HG03354 (cell line): ENCODE measurements around the gene ALOX15B.
"Not testable (repeated sequence)": the region's sequence is repeated elsewhere in the genome, so short reads cannot be mapped to it uniquely, and the experiment has no call there.

Source experiments
- ATAC-seq: cut with Tn5 transposase; IDR thresholded peaks from one replicate; pipeline ENCODE4 v1.9.1; 2021; ENCODE audit warnings: mild to moderate bottlenecking; ENCODE audit not compliant: unreplicated experiment, poor library complexity, severe bottlenecking

ALOX15B gene

DNA sequence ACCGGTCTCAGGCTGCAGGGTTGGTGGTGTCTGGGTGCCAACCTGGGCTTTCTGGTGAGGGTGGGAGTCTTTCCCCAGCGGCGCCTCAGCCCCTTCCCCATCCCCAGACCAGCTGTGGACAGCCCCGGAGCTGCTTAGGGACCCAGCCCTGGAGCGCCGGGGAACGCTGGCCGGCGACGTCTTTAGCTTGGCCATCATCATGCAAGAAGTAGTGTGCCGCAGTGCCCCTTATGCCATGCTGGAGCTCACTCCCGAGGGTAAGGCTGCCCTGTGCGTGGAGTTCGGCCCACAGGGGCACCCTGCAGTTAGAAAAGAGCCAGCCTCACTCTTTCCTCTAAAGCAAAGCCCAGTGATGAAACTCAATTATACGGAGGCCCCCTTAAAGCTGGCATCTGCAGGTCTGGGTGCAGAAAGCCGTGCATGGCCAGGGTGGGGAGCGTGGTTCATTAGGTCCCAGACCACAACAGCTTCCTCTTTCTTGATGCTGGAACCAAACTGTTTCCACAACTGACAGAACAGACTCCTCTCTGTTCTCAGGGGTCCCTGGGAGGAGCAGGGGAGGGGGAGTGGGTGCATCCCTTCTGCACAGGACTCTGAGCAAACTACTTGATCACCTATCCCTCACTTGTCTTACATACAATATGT, 25.7 kb upstream of the ALOX15B start:
- no peak for ATAC-seq

DNA sequence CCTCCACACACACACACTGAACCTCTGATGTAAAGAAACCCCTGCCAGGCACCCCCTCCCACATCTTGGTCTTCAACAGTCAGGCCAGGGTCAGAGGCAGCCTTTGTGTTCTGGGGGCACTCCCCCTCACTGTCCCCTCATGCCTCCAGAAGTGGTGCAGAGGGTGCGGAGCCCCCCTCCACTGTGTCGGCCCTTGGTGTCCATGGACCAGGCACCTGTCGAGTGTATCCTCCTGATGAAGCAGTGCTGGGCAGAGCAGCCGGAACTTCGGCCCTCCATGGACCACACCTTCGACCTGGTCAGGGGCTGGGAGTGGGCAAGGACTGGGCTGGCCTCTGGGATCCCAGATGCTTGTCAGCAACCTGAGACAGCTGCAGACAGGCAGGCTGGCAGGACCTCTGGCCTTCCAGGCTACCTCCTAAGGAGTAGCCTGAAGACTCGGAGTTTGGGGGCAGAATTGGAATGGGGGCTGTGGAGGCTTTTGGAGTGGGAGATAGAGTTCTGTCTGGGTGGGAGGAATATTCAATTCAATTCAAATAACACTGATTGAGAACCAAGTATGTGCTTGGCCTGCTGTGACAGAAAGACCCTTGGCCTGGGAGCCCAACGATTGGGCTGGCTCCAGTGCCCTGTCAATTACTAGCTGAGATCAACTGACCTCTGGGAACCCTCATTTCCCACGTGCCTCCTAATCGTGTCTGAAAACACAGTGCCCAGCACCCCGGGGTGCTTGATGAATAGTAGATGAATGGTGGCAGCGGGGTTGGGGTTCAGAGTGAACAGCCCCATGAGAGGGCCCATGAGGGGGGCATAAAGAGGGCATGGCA, 24.9 kb upstream of the ALOX15B start:
- ATAC-seq: no peak

GRCh38 chr17:8014558-8014850, 24.4 kb upstream of the ALOX15B start:
- no peak for ATAC-seq

DNA sequence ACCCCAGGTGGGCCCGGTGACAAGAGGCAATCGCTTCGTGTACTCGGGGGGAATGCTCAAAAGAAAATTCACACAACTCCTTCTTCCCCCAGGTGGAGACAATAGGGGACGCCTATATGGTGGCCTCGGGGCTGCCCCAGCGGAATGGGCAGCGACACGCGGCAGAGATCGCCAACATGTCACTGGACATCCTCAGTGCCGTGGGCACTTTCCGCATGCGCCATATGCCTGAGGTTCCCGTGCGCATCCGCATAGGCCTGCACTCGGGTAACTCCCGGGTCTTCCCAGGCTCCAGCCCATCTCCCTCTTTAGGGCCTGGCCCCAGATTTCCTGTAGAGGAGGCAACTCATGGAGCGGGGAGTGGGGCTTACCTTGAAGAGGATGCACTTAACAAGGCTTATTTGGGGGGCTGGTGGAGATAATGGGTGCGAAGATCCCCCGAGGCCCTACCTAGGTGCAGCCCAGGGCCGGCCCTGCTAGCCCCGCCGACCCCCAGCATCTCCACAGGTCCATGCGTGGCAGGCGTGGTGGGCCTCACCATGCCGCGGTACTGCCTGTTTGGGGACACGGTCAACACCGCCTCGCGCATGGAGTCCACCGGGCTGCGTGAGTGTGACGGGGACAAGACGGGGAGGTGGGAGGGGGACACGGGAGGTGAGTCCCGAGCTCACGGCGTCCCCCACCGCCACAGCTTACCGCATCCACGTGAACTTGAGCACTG, 23.5 kb upstream of the ALOX15B start:
- no peak for ATAC-seq

DNA sequence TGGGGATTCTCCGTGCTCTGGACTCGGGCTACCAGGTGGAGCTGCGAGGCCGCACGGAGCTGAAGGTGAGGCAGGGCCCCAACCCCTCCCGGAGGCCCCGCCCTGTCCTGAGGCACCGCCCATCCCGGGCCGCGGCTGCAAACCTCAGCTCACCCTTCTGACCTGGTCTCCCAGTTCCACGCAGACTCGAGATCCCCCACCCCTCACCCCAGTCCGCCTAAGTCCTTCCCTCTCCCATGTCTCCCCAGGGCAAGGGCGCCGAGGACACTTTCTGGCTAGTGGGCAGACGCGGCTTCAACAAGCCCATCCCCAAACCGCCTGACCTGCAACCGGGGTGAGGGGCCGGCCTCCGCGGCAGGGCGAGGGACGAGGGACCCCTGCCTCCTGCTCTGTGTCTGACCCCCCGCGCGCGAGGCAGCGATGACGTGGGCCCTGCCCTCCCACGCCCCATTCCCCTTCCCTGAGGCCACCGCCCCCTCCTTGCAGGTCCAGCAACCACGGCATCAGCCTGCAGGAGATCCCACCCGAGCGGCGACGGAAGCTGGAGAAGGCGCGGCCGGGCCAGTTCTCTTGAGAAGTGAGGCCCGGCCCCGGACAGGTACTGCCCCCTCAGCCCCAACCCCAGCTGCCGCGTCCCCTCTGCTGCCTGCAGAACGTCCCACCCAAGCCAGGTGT, 22.8 kb upstream of the ALOX15B start:
- ATAC-seq: no peak

GRCh38 chr17:8016632-8017424, 22.0 kb upstream of the ALOX15B start:
- no peak for ATAC-seq

DNA sequence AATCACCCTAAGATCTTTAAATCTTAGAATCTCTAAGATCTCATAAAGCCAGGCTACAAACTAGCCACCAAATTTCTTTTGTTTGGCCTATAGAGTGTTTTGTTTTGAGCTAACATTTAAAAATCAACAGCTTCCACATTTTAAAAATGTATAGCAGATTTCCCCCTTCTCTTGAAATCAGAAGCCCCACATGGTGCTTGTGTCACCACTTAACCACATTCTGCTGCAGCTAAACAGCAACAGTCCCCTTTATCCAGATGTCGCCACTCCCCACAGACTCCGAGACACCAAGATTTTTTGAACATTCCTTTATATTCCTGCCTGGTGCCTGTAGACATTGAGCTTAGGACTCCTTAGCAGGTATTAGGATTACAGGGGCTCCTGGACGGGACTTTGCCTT, 20.4 kb upstream of the ALOX15B start:
- ATAC-seq: no peak

GRCh38 chr17:8019166-8019565, 19.7 kb upstream of the ALOX15B start:
- no peak for ATAC-seq

- ATAC-seq: no peak
Observed at GRCh38 chr17:8019665-8020650, 18.9 kb upstream of the ALOX15B start.

- no peak for ATAC-seq
Observed at GRCh38 chr17:8020776-8021564, 17.9 kb upstream of the ALOX15B start.

- ATAC-seq: no peak
Observed at GRCh38 chr17:8021565-8022359, 17.1 kb upstream of the ALOX15B start.

DNA sequence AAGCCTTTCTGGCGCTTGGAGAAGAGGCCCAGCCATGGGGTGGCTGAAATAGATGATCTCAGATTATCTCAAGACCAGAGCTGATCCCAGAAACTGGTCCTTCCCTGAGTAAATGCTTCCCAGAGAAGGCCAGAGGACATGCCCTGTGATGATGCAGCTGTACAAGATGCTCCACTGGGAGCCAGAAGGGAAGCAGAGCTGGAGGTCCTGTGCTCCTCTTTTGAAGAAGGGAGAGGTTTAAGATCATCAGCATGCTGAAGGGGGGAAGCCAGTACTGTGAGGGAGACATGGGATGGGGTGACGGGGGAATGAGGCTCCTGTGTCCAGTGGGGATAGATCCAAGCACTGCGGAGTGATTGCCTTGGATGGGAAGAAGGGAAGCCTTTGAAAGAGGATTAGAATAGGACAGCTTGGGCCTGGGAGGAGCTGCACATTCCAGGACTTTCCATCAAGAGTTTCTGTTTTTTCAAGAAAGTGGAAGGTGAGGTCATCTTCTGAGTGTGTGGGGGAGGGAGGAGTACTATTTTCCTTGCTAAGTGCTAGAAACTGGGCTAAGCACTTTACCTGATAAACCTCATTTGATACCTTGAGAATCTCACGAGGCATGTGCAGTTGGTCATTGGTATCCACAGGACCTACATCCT, 16.4 kb upstream of the ALOX15B start:
- no peak for ATAC-seq

GRCh38 chr17:8024161-8024560, 14.7 kb upstream of the ALOX15B start:
- ATAC-seq: not testable (repeated sequence)

DNA sequence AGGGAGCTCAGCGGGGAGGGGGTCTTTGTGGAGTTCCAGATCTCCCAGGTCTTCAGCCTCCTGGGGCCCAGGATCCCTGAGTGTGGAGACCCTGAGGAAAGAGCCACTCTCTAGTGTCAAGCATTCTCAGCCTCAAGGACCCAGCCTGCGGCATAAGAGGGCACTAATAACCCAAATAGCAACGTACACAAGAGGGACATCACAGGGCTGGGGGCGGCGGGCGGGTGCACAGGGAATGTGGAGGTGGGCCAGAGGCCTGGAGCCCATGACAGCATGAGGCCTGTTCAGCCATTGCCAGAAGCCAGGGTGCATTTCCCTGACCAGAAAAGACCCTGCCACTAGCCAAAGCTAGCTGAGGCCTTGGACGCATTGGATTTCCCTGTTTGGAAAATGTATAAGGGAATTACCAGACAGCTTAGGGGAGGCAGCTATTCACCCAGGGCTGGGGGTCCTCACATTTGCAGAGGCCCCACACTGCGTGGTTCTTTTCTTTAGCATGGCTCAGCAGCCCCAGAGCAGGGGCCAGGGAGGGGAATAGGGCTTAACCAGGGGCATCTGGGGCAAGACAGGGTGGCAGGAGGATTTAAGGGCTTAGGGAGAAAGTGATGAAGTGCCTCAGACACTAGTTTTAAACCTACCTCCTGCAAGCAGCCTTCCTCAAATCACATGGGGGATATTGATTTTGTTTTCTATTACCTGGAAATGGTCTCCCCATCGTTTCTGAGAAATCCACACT, 13.5 kb upstream of the ALOX15B start:
- ATAC-seq: no peak

DNA sequence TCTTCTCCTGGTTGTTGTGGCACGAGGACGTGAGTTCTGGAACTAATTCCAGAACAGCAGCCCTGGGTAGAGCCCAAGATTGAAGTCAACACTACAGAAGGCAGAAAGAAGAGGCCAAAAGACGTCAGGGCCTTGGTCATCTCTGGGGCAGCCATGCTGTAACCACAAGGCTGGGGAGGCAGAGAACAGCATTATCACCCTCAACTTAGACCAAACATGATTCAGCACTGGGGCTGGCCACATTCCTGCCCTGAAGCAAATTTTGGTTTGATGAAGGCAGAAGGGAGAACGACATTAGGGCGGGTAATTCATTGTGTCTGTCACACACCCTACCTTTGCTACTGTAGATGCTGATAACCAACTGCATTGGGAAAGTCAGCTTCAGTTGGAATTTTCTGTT, 9.7 kb upstream of the ALOX15B start:
- no peak for ATAC-seq

GRCh38 chr17:8031261-8031661, 7.6 kb upstream of the ALOX15B start:
- no peak for ATAC-seq
